HuH-7.5 (cell line): ENCODE data around the gene LEFTY2.
A peak's percentile ranks its signal among the peaks of the same experiment; 100 is the strongest.
"Not testable (repeated sequence)": the region's sequence is repeated elsewhere in the genome, so short reads cannot be mapped to it uniquely, and the experiment has no call there.

Experiments
- DNase-seq: peaks from one replicate; pipeline ENCODE4 v3.0.0; 2011; ENCODE audit warnings: low spot score

Gene LEFTY2

DNA sequence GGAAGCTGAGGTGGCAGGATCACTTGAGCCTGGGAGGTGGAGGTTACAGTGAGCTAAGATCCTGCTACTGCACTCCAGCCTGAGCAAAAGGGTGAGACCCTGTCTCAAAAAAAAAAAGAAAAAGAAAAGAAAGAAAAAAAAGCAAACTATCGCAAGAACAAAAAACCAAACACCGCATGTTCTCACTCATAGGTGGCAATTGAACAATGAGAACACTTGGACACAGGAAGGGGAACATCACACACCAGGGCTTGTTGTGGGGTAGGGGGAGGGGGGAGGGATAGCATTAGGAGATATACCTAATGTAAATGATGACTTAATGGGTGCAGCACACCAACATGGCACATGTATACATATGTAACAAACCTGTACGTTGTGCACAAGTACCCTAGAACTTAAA, 11.6 kb downstream of the LEFTY2 start:
- not testable (repeated sequence) for DNase-seq

DNA sequence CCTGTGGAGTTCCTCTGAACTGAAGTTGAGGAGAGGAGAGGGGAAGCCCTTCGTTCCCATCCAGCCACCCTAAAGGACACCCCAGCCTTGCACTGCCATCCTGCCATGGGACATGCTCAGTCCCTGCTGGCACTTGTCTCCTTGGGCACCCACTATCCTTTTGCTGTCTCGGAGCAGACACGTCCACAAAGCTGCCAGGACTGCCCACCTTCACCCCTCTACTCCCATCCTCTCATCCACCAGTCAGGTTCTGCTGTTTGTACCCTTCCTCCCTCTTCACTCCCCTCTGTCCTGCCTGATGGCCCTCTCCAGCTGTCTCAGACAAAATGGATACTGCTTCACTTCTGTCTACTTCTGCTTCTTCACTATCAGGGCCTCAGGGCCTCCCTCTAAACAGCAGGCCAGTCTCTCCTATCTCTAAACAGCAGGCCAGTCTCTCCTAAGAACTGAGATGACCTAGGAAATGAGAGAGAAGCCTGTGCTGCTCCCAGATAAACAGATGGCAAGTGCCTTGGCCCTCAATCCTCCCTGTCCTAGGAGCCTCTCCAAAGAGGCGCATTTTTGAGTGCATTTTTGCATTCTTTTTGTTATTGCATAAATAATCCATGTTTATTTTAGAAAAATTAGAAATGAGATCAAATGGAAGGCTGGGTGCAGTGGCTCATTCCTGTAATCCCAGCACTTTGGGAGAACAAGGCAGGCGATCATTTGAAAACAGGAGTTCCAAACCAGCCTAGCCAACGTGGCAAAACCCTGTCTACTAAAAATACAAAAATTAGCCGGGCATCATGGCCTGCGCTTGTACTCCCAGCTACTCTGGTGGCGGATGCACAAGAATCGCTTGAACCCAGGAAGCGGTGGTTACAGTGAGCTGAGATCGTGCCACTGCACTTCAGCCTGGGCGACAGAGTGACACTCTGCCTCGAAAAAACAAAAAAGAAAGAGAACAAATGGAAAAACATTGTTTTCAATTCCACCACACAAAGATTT, 12.5 kb downstream of the LEFTY2 start:
- DNase-seq, result no peak

DNA sequence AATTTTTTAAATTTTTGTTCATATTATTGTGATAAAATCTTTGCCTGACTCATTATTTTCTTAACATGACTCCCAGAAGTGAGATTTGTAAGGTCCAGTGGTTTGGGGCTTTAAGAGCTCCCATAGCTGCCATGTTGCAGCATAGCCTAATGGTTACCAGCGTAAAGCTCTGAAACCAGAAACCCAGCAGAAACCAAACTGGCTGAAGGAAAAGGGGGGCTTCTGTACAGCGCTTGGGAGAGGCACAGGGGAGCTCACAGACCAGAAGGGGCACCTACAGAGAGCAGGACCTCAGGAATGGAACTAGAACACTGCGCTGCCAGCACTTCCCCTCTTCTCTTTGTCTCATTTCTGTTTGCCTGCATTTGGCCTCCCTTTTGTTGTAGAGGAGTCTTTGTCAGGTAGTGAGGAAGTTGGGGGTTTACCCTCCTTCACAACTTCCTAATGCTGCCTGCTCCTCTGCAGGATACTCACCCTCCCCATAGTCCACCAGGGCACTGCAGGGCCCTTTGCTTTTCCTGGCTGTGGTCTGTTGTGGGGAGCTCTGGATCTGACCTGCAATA, 14.4 kb downstream of the LEFTY2 start:
- DNase-seq, result no peak

DNA sequence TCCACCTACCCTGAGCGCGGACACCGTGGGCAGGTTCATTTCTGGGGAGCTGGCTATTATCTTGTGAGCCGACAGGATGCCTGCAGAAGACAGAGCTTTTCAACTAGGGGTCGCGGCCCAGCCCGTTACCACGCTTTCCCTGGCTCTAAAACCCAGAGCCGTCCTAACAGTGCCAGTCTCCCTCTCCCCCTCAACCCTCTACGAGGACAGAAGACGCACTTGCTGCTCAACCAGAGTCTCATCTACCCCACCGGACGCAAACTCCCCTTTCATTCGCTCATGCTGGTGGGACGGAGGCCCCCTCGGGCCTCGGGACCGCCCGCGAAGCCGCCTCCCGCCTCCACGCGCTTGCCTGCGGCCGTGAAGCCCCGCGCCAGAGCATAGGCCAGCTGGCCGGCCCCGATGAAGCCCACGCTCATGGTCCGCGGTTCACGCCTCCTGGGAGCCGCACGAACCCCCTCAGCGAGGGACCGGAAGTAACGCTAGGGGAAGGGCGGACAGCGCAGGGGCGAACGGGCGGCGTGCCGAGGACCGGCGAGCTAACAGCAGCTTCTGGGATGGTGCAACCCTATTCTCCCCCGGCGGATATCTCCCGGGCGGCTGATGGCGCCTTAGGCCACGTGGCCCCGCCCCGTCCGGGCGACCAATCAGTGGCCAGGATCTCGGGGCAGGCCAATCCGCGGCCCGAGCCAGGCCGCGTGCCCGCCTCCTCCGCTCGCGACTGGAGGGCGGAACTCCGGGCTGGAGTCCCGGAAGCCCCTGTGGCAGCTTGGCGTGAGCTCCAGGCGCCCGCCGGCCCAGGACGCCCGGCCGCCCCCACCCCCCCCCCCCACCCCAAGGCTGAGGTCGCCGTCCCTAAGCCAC, 17.1 kb downstream of the LEFTY2 start, which contains the start of gene PYCR2:
Gene PYCR2 (minus strand): TSS at position 559 of the 864 bp plus-strand sequence. CDS start 140 bp downstream, at position 419.
- peak; percentile 99 for DNase-seq

DNA sequence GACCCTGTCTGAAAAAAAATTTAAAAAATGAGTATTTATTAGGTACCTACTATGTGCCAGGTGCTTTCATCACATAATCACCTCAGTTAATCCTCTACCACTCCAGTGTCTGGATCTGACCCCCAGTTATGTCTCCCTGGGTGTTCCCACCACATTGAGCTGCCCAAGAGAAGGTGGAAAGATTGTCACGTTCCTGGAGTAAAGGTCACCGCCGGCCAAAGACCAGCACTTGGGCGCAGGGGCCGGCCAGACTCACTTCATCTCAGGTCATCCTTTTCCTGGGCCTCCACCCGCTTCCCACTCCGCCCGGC, 17.7 kb downstream of the LEFTY2 start:
- DNase-seq, result peak; percentile 57

DNA sequence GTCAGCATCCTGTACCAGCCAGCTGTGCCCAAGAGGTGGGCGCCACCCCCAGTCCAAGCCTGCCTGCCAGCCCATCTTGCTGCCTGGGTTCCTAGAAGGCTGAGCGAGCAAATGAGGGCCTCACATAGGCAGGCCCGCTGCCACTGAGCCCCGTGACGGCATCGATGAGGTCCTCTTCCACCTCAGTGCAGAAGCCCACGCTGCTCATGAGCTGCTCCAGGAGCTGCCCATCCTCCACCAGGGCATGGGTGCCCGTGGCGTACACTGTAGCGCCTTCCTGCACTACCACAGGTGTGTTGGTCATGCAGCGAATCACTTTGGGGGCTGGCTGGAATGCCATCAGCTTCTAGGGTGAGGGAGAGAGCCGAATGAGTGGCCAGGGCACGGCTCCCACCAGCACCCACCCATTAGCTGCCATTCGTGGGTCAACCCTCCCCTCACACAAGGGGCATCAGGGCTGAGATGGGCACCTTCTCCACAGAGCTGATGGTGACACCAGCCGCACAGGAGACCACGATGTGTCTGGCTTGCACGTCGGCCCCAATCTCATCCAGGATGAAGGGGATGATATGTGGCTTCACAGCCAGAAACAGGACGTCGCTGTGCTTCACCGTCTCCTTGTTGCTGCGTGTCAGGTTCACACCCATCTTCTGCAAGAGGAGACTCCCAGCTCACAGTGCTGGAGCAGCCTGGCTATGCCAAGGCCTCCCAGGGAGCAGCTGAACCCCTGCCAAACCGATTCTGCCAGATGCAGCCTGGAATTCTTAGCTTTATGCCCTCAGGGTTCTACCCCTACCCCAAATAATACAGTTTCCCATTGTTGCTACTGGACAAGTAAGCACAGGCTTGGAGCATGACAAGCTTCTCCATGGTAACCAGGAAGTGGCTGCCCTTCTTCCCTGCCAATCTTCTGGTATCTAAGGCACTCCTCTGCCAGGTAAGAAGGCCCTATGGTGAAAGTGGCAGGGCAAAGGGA, 19.0 kb downstream of the LEFTY2 start:
- no peak for DNase-seq

DNA sequence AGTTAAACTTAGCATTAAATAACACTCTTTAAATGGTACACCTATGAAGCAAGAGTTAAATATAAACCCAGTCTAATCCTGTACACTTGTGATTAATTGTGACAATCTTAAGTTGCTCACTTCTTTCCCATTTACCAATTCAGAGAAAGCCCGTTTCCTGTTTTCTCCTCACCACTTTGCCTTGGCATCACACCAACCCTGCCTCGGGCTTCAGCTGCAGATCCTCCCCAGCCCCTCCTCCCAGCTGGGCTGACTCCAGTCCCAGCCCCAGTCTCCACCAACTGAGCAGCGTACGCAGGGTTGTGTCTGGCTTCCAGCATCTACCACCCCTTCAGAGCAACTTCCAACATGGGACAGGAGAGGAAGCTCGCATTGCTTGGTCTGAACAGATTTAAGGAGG, 21.1 kb downstream of the LEFTY2 start:
- no peak for DNase-seq

DNA sequence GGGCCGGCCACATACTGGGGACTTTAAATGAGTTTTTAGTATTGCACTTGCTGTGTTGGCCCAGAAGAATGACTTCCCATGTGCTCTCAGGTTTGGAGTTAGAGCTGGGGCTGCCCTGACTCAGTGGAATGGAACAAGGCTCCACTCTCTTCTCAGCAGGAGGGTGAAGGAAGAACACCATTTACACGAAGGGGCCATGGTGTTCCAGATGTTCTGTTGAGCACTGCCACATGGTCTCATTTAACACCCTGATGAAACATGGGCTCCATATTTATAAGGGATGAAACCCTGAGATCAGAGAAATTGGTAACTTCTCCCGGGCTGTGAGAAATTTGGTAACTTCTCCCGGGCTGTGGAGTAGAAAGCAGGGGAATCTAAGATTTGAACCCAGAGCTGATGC, 22.7 kb downstream of the LEFTY2 start:
- no peak for DNase-seq

DNA sequence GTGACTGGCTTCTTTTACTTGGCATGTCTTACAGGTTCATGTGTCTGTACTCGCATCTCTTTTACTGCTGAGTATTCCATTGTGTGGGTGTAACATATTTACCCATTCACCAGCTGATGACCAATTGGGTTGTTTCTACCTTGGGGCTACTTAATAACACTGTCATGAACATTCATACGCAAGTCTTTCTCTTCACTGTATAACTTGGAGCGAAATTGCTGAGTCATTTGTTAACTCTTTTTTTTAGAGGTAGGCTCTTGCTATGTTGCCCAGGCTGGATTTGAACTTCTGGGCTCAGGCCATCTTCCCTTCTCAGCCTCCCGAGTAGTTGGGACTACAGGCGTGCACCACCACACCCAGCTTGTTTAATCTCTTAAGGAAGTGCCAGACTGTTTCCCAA, 23.5 kb downstream of the LEFTY2 start:
- no peak for DNase-seq

DNA sequence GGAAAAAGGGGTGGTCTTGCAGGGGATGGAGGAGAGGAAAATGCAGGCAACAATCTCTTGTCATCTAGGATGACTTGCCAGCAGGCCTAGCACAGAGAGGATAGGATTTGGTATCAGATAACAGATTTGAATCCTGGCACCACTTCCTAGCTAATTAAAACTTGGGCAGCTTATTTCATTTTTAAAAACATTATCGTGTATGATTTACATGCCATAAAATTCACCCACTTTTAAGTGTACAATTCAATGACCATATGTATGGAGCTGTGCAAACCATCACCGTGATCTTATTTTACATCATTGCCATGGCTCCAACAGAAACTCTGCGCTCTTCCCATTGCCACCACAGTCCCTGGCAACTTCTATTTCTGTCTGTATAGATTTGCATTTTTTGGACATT, 23.9 kb downstream of the LEFTY2 start:
- no peak for DNase-seq

DNA sequence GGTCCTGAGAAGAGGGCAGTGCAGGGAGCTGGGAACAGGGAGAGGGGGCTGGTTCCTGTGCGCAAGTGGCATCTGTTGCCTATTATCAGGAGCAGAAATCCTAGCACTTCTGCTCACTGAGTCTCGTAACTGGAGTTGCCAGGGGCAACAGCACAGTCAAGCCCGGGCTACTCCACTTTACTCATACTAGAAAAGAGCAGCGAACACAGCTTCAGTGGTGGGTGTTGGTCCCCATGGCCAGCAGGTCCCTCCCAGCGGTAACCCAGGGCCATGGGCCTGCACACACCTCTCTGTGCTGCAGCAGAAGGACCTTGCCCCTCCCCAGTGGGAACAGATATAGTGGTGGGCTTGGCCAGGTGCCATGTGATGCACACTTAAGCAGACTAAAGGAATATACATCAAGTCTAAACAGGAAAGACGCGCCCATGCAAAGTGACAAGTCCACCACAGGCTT, 25.5 kb downstream of the LEFTY2 start:
- DNase-seq, result no peak

DNA sequence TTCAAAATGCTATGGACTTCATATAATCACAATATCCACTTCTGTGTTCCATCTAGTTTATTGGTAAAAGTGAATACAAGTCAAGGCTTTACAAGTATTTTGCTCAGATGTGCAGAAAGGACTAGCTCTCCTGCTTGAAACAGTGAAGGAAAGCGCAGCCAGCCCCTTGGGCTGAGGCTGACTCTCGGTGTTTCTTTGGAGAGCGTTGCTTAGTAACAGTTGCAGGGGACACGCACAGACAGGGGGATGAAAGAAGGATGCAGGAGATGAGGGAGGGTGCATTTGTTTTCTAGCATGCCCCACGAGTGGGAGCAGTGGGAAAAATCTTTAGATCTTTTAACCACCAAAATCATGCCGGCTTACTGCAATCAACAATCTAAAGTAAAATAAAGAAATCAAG, 26.1 kb downstream of the LEFTY2 start:
- DNase-seq, result no peak

DNA sequence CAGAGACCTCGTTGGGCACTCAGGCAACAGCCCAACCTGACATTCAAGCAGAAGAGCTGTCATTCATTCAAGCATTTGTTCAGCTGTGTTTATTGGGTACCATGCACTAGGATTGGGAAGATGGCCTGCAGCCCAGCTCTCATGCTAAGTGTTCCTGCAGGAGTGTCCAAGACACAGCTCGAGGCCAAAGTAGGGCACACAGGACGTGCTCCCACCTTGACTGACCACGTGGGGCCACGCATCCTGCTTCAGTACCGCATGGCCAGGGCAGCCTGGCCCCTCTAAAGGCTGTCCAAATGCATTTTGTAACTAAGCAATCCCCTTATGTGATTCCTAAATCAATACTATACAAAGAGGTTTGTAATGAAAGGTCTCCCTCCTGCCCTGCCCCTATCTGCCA, 26.6 kb downstream of the LEFTY2 start:
- DNase-seq, result no peak

DNA sequence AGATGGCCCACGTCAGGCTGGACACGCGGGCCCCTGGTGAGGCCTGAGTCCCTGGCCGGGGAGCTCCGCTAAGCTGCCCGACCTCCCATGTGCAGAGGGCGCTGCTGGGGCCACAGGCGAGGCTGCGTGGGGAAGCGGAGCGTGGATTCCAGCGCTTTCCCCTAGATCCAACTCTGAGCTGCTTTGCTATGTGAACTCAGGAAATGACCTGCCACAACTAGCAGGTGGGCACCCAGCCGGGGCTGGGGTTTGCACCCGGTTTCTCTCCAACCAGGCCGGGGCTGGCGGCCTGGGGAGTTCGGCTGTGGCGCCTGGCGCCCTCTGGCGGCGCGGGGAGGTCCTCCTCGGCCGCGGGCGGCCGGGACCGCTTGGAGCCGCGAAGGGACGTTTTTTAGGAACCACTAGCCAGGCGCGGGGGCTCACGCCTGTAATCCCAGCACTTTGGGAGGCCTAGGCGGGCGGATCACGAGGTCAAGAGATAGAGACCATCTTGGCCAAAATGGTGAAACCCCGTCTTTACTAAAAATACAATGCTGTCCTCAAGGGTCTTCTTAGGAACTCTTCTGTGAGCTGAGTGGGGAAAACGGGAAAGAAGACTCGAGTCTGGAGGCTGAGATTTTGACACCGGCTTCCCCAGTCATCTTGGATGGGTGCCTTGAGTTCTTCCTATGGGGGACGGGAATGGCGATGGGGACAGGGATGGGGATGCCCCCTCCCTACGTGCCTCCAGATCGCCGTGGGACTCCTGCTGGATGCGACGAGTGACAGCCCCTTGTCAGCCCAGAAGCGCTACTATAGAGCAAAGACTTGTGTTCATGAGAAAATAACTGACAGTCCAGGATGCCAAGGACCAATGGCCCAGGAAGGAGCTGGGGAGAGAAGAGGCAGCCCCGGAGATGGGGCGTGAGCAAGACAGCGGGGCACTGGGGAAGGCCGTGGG, 29.6 kb downstream of the LEFTY2 start:
- peak; percentile 80 for DNase-seq

DNA sequence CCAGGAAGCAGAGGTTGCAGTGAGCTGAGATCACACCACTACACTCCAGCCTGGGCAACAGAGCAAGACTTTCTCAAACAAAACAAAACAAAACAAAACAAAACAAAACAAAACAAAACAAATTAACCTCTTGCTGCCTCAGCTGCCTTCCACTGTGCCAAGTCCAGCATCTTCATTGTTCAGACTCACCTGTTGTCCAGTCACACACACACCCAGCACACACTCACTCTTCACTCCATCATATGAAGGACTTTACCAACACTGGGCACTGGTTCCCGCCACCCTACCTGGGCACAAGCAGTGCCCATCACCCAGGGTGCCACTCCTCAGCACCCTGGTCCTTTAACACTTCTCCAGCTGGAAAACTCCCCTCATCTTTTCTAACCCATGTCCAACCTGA, 31.5 kb downstream of the LEFTY2 start:
- no peak for DNase-seq

DNA sequence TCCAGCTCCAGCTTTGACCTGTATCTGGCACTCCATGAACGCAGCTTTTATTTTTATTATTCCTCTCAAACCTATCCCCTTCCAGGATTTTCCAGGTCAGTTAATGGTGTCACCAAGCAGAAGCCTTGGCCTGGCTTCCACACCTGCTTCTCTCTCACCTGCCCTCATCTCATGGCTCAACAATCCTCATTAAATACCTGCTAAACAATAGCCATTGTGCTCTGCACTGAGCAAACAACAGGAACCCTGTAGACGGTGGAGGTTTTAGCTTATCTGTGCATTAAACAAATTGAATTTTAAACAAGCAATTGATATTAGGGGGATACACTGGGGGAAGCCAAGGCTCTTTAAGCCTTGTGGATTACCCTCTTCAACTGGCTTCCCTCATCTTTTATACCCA, 32.2 kb downstream of the LEFTY2 start:
- DNase-seq, result no peak

DNA sequence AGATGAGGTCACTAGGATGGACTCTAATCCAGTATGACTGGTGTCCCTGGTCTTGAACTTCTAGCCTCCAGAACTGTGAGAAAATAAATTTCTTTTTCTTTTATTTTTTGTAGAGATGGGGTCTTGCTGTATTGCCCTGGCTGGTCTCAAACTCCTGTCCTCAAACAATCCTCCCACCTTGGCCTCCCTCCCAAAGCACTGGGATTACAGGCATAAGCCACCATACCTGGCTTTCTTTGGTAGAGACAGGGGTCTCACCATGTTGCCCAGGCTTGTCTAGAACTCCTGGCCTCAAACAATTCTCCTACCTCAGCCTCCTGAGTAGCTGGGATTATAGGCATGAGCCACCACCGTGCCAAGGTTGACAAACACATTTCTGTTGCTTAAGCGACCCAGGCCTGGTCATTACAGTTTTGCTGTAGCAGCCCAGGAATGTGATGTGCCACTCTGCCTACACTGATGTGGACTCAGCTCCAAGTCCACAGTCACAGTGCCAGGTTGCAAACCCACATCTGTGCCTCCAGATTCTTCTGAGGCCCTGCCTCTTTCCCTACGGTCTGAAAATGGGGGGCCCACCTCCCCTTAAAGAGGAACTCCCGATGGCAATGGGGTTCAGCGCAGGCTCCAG, 32.9 kb downstream of the LEFTY2 start:
- no peak for DNase-seq

DNA sequence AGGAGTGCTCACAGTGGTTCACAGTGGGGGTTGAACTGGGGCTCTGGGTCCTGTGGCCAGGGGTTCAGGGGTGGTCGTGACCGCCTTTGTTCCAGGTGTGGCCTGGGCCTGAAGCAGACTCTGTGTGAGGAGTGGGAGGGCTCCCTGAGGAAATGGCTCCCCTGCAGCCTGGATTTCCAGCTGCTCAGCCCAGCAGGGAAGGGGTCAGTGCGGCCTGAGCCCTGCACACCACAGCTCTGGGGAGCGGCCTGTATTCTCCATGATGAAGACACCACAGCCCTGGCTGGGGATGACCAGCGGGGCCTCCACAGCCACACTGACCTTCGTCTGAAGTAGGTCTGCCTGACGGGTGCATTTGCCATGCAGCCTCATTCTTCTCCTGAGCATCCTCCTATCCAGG, 33.7 kb downstream of the LEFTY2 start:
- DNase-seq, result no peak

DNA sequence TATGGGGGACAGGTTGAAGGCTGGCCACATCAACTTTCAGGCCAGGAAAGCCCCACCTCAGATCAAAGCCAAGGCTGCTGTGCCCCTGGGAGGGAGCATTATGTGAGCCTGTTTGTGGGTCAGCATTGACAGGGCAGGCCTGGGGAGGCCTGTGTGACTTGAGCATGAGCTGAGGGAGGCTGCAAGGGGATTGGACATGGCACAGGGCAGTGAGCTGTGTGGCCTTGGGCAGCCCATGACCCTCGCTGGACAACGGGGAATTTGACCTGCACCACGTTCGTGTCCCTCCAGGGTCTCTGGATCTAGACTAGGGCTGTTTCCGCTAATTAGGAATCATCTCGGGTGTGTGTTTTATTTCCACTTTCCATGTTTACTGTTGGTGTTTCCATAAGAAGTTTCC, 34.6 kb downstream of the LEFTY2 start:
- DNase-seq, result no peak

DNA sequence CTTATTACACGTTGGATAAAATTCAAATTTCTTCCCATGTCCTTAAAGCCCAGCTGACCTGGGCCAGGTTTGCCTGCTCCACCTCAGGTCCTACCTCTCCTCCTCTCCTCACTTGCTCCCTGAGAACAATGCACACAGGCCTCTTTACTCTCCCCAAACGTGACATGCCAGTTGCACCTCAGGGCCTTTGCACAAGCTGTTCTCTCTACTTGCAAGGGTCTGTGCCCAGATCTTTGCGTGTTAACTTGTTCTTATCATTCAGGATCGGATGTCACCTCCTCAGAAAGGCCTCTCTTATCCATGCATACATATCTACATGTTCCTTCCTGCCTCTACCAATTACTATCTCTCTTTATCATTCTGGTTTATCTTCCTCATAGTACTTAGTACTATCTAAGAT, 37.4 kb downstream of the LEFTY2 start:
- no peak for DNase-seq
